ENCODE measurements around the gene APP. TPM values are rescaled to one million over a fixed set of nuclear protein-coding genes. Genes with fewer than 3 reads are reported as not detected.

Gene APP
- total and polyA plus RNA-seq, 10 of the 15 experiments (the other 5 are each of a cell fraction or from before 2014, with no cell fraction given), result 8.8 to 94.9 (median 51.0) TPM

GRCh38 chr21:25952306-25952705, 218.3 kb downstream of the APP start:
- Histone ChIP-seq H3K27me3 (replicated peaks in 1 of 2; ENCODE audit: control insufficient read depth in 2 of 2, insufficient read depth in 2 of 2, low read length in 1 of 2) (no peaks in the 10 kb centered on the region), H3K9me3 (replicated peaks; ENCODE audit: control insufficient read depth, insufficient read depth, low read length) (no peaks in the 10 kb centered on the region), H3K79me2 (ENCODE audit: control insufficient read depth, insufficient read depth, low read length) (no peaks in the 10 kb centered on the region), H3K4me2 (ENCODE audit: control insufficient read depth, insufficient read depth) (no peak overlapping the region), H3K4me1 (ENCODE audit: control insufficient read depth, insufficient read depth, low read length) (no peaks in the 10 kb centered on the region), H3K4me3 (no peak overlapping the region), H3K9ac (ENCODE audit: control insufficient read depth, insufficient read depth, low read length) (no peak overlapping the region), H3K27ac (ENCODE audit: control insufficient read depth, insufficient read depth) (no peak overlapping the region), H2AFZ (ENCODE audit: control insufficient read depth, low read depth, low read length) (no peak overlapping the region), H3K36me3 (ENCODE audit: control insufficient read depth in 2 of 2, insufficient read depth in 2 of 2, low read length in 1 of 2) (no peaks in the 10 kb centered on the region; a peak in 2 of 4 replicates), H4K20me1 (ENCODE audit: control insufficient read depth, insufficient read depth) (no peaks in the 10 kb centered on the region)
- ChIA-PET RAD21 (ENCODE audit: unreplicated experiment) (no interaction called here), POLR2A (no interaction called here), CTCF (interaction anchor here (1.0 kb wide), 1 partner anchor 92 kb away, joined by 3 read pairs; no protein-coding TSS in a partner anchor), SMC1A (ENCODE audit: uncharacterized antibody, unreplicated experiment) (no interaction called here)
- intact Hi-C loops (cut with micrococcal nuclease; ENCODE audit: unreplicated experiment) (no loop called here), in situ Hi-C loops (cut with MboI) (no loop called here)
- BruUV-seq (replicated peaks), result no TSS peak
- no peak for DNase-seq (ENCODE audit: low read depth, low spot score)
- no peak for FAIRE-seq
- 0% methylated on average over 1 of the region's 1 CpG for WGBS (ENCODE audit: insufficient coverage, insufficient replicate concordance, low lambda C conversion rate, missing lambda C conversion rate)
- TF ChIP-seq NBN (IDR thresholded peaks at IDR 0.05) (no peak), SIN3A (IDR thresholded peaks at IDR 0.05; ENCODE audit: low read depth, low read length) (no peak), NFXL1 (IDR thresholded peaks at IDR 0.05; ENCODE audit: borderline replicate concordance) (no peak), BCL3 (IDR thresholded peaks at IDR 0.05; ENCODE audit: borderline replicate concordance, insufficient read depth, low read depth, low read length, poor library complexity, severe bottlenecking) (no peak), ETV6 (conservative IDR thresholded peaks at IDR 0.05 in 1 of 2, IDR thresholded peaks at IDR 0.05 in 1 of 2; ENCODE audit: borderline replicate concordance in 1 of 2, low read depth in 1 of 2) (no peak), NRF1 (conservative IDR thresholded peaks at IDR 0.05; ENCODE audit: low read depth, low read length) (no peak), ZBED1 (IDR thresholded peaks at IDR 0.05; ENCODE audit: borderline replicate concordance) (no peak), GABPA (IDR thresholded peaks at IDR 0.05; ENCODE audit: low read depth) (no peak), FOS (IDR thresholded peaks at IDR 0.05; ENCODE audit: borderline replicate concordance, extremely low read depth, insufficient read length) (no peak), WRNIP1 (IDR thresholded peaks at IDR 0.05; ENCODE audit: borderline replicate concordance, low read depth, low read length) (no peak), SREBF2 (IDR thresholded peaks at IDR 0.05; ENCODE audit: low read length) (no peak), SMC3 (IDR thresholded peaks at IDR 0.05; ENCODE audit: borderline replicate concordance, low read length) (no peak), HDAC2 (IDR thresholded peaks at IDR 0.05) (no peak), TCF12 (IDR thresholded peaks at IDR 0.05; ENCODE audit: low read depth, low read length) (no peak)
- TF ChIP-seq, protein P1, sequence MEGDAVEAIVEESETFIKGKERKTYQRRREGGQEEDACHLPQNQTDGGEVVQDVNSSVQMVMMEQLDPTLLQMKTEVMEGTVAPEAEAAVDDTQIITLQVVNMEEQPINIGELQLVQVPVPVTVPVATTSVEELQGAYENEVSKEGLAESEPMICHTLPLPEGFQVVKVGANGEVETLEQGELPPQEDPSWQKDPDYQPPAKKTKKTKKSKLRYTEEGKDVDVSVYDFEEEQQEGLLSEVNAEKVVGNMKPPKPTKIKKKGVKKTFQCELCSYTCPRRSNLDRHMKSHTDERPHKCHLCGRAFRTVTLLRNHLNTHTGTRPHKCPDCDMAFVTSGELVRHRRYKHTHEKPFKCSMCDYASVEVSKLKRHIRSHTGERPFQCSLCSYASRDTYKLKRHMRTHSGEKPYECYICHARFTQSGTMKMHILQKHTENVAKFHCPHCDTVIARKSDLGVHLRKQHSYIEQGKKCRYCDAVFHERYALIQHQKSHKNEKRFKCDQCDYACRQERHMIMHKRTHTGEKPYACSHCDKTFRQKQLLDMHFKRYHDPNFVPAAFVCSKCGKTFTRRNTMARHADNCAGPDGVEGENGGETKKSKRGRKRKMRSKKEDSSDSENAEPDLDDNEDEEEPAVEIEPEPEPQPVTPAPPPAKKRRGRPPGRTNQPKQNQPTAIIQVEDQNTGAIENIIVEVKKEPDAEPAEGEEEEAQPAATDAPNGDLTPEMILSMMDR (IDR thresholded peaks at IDR 0.05 in 2 of 3, conservative IDR thresholded peaks at IDR 0.05 in 1 of 3; ENCODE audit: control insufficient read depth in 2 of 3, extremely low read depth in 1 of 3, insufficient read depth in 1 of 3, low read depth in 3 of 3, low read length in 3 of 3), result no peak
- TF ChIP-seq, protein P2, sequence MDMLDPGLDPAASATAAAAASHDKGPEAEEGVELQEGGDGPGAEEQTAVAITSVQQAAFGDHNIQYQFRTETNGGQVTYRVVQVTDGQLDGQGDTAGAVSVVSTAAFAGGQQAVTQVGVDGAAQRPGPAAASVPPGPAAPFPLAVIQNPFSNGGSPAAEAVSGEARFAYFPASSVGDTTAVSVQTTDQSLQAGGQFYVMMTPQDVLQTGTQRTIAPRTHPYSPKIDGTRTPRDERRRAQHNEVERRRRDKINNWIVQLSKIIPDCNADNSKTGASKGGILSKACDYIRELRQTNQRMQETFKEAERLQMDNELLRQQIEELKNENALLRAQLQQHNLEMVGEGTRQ (IDR thresholded peaks at IDR 0.05; ENCODE audit: borderline replicate concordance, low read depth, low read length), result no peak
- no peak for ATAC-seq

Measured in GM12878 (cell line).